ENCODE results near the gene MTA3.
A peak's percentile ranks its signal among the peaks of the same experiment; 100 is the strongest.
"Not testable (repeated sequence)": the region's sequence is repeated elsewhere in the genome, so short reads cannot be mapped to it uniquely, and the experiment has no call there.

The MTA3 gene

DNA sequence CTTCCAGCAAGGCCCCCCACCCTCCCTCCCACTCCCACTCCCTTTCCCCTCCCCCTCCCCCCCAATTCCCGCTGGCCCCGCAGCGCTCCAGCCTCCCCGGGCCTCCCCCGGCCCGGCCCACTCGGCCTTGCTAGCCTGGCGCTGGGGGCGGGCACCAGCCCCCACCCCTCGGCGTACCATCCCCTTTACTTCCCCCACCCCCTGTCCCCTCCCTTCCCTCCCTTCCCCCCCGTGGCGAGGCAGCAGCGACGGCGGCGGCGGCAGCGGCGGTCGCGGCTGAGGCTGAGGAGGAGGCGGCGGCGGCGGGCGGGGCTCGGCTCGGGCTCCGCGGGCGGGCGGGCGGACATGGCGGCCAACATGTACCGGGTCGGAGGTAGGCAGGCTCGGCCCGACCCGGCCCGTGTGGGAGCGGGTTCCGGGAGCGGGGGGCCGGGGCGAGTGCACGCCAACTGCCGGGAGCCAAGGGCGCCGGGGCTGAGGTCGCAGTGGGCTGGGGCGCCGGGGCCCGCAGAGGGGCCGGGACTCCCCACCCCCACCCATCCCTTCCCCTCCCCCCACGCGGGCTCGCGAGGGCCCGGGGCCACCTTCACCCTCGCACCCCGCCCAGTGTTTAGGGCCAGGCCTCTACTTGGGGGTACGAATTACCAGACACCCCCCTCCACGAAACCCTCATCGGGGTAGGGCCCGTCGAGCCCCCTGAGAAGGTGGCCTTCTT lies at the start of gene MTA3:
Gene MTA3, plus strand, starts transcription at position 232 of the 715 bp plus-strand sequence. Its CDS starts 114 bp downstream, at position 346.
- DNase-seq = peak; percentile 84

DNA sequence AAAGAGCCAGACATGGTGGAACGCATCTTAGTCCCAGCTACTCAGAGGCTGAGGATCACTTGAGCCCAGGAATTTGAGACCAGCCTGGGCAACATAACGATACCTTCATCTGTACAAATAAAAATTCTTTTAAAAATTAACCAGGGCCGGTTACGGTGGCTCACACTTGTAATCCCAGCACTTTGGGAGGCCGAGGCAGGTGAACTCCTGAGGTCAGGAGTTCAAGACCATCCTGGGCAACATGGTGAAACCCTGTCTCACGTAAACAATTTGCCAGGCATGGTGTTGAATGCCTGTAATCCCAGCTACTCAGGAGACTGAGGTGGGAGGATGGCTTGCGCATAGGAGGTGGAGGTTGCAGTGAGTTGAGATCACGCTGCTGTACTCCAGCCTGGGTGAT lies 48.8 kb upstream of the MTA3 start:
- no peak for DNase-seq

DNA sequence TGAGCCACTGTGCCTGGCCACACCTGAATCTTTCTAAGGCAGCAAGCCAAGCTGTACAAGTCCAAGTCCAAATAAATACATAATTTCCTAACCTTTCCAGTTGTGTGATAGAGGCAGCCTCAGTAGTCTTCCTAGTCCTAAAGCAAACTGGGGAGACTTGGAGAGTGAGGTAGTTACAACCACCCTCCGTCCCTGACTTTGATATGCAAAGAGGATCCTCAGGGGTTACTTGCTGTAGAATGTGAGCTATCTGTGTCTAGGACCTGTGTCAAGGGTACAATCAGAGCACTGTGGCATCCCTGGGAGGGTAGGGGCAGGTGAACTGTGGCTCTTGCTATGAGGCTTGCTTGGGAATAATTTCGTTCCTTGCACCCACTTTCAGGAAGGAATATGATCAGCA lies 46.4 kb upstream of the MTA3 start:
- DNase-seq = no peak

DNA sequence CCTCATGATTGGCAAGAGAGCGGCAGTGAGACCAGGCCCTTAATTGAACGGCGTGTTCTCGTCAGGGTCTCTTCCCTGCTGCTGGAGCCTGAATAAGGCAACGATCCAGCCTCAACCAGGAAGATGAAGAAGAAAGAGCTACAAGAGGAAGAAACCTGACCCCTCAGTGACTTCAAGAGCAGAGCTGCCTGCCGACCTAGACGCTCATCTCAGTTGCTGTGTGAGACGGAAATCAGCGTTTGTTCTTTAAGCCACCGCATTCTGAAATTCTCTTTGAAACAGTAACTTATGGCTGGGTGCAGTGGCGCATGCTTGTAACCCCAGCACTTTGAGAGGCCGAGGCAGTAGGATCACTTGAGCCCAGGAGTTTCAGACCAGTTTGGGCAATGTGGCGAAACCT lies 45.1 kb upstream of the MTA3 start:
- no peak for DNase-seq

DNA sequence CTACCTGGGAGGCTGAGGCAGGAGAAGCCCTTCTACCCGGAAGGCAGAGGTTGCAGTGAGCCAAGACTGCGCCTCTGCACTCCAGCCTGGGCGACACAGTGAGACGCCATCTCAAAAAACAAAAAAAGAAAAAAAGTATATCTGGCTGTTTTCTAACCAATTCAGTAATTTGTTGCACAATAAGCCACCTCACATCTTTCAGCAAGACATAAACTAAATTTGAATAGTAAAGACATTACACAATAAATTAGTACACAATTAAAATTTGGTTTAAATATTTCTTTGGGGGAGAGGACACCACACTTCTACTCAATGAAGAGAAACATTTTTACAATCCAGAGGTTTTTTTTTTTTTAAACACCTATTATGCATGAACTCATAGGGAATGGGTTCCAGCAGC lies 36.0 kb upstream of the MTA3 start:
- no peak for DNase-seq

DNA sequence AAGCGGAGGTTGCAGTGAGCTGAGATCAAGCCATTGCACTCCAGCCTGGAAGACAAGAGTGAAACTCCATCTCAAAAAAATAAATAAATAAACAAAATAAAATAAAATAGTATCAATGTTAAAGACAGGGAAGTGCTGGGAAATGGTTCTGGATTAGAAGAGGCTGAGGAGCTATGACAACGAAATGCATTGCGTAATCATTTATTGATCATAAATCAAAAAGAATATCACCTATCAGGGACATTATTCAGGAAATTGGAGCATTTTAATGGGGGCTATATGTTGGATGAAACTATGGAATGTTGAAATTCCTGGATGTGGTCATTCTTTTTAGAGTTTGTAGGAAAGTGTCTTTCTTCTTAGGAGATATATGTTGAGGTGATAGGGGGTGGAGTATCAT lies 30.9 kb upstream of the MTA3 start:
- no peak for DNase-seq

DNA sequence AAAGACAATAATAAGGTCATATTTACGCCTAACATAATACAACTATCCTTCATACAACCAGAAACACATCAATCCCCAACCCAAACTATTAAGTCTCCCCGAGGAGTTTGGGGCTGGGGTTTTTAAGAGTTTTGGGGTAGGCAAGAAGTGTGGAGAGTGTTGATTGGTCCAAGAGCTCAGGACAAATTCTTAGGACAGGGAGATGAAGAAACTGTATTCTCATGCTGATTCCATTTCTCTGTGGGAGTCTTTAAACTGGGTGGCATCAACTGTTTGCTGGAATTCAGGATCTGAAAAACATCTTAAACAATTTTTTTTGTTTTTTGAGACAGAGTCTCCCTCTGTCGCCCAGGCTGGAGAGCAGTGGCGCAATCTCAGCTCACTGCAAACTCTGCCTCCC lies 25.6 kb upstream of the MTA3 start:
- no peak for DNase-seq

DNA sequence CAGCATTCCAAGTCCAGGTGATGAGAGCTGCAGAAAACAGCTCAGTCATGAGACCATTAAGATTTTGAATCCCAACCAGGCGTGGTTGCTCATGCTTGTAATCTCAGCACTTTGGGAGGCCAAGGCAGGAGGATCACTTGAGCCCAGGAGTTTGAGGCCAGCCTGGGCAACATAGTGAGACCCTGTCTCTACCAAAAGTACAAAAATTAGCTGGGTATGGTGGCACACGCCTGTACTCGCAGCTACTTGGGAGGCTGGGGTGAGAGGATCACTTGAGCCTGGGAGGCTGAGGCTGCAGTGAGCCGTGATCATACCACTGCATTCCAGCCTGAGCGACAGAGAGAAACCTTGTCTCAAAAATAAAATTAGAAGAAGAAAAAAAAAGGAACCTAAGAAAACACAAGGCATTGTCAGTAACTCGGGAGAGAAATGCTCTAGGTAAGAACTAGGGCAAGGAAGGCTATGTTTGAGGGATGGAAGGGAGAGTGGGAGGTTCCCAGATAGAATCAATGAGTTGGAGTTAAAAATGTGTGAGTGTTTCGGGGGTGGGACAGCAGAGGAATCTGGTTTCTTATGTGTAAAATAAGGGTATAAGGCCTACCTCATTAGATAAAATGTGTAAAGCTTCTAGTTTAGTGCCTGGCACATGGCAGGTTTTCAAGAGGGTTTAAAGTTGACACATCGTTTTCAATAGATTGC lies 23.3 kb upstream of the MTA3 start:
- no peak for DNase-seq

DNA sequence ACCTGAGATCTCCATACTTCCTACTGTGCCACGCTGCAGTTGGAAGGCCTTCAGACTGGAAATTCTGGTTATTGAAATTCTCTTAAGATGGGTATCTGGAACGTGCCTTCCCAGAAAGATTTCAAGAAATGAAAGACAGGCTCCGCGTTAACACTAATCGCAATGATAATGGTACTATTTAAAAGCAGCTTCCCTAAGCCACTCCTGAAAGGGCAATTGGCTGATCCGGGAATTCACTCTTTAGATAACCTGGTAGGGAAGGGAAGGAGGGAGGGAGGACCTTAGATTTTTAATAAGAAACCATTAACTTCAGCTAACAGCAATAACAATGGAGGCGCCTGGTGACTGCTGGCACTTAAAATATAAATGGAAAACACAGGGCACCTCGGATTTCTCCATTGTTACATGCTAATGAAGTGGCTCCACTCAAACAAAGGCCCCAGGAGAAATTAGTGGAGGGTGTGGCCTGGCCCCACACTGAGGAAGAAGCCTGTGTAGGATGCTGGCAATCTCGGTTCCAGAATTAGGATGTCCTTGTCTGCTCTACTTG lies 22.5 kb upstream of the MTA3 start:
- DNase-seq = no peak

DNA sequence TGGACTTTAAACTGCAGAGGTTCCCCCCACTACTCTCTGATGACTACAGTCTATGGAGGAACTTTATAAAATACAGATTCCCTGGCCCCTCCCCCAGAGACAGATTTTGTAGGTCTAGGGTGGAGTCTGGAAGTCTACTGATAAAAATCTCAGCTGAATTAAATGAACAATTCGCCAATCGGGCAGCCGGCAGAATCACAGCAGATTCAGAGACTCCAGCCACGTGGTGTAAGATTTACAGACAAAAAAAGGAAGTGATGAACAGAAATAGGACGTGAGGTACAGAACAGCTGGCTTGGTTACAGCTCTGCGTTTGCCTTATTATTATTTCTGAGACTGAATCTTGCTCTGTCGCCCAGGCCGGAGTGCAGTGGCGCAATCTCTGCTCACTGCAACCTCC lies 21.4 kb upstream of the MTA3 start:
- DNase-seq = no peak

DNA sequence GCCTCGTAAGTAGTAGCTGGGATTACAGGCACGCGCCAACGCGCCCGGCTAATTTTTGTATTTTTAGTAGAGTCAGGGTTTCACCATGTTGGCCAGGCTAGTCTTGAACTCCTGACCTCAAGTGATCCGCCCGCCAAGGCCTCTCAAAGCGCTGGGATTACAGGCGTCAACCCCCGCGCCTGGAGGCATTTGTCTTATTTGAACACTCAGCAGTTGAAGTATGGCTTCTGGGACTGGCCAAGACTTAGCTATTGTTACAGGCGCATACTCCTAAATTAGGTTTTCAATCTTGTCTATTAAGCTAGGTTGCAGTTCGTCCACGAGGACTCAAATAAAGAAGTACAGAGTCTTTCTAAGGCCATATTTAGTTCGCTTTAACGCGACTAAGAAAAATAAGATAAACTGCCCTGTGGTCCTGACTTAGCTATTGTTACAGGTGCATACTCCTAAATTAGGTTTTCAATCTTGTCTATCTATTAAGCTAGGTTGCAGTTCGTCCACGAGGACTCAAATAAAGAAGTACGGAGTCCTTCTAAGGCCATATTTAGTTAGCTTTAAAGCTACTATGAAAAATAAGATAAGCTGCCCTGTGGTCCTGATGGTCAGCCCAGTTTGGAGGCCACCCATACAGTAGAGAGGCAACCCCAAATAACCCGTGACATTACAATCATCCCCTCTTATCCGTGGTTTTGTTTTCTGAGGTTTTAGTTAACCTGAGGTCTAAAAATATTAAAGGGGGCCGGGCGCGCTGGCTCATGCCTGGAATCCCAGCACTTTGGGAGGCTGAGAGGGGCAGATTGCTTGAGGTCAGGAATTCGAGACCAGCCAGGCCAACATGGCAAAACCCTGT lies 20.8 kb upstream of the MTA3 start:
- no peak for DNase-seq

DNA sequence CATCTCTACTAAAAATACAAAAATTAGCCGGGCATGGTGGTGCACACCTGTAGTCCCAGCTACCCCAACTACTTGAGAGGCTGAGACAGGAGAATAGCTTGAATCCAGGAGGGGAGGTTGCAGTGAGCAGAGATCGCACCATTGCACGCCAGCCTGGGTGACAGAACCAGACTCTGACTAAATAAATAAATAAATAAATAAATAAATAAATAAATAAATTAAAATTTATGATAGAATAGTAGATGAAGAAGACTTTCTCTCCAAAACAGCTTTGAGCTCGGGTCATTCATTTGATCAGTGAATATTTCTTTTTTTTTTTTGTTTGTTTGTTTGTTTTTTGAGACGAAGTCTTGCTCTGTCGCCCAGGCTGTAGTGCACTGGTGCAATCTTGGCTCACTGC lies 17.6 kb upstream of the MTA3 start:
- DNase-seq = no peak

DNA sequence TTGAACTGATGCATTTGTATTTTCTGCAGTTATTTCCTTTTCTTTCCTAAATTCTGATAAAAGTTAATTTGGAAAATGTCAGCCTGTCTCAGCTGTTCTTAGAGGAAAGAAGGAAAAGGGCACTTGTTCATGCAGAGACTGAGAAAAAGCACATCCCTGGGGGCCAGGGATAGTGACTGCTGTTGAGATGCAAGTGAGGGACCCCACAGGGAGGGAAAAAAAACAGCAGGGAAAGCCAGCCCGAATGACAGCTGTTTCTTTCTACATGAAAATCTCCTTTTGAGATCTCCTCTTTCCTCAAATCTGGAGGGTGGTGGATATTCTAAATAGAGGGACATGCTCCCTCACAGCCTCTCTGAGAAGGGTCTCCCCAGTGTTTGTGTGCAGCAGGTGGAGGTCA lies 14.0 kb upstream of the MTA3 start:
- DNase-seq = no peak

DNA sequence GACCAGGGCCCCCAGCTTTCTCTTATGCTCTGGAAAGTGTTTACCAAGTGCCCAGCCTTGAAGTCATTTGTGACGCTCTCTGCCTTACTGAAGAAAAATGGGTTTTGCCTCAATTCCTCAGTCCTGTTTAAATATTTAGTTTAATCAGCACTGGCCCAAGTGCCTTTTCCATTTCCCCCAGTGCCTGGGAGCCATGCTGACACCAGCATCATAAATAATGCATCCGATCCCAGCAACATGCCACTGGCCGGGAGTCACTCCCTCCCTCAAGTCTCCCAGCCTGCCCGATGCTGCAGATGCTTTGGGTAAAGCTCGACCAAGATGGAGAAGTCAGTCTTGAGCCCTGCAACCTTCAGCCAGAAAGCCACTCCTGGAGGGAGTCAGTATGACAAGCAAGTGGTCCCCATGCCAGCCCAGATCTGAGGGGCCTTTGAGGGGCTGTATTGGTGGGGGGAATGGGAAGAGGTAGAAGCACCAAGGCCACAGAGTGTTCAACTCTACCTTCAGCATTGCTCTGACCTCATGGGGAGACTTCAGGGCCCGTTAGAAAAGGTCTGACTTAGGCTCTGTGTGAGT lies 12.0 kb upstream of the MTA3 start:
- no peak for DNase-seq

DNA sequence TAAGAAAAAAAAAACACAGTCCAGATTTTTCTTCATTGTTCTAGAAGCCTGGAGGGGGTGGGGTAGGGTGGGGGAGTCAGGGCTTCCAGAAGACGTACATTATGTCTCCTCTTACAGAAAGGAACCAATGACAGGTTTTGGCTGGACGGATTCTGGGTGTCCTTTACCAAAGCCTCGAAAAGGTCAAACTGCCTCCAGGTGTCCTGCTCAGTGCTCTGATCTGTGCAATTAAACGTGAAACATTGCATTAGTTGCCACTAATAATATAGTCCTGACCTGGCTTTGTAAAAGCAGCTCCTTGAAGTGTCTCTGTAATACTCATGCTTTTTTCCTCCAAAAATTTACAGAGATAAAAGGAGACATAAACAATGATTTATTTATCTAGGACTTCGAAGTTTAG lies 11.1 kb upstream of the MTA3 start:
- no peak for DNase-seq

DNA sequence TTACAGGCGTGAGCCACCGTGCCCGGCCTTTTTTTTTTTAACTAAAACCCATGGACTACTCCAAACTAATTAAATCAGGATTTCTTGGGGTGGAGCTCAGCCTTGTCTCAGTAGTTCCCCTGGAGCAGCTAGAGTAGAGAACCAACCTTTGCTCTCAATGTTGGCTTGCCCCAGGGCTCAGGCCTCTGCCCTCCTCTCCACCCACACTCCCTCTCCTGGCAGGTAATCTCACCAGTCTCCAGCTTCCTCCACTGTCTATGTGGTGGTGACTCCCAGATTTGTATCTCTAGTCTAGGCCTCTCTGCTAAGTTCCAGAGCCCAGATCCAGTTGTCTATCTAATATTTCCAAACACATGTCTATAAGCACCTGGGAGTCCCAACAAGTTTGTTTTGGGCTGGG lies 9.6 kb upstream of the MTA3 start:
- no peak for DNase-seq

DNA sequence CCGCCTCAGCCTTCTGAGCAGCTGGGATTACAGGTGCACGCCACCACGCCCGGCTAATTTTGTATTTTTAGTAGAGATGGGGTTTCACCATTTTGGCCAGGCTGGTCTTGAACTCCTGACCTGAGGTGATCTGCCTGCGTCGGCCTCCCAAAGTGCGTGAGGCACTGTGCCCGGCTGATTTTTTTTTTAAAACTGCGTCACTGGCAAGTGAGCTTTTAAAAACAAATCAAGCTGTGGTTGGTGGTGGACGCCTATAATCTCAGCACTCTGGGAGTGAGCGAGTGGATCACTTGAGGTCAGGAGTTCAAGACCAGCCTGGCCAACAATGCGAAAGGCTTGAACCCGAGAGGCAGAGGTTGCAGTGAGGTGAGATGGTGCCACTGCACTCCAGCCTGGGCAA lies 8.3 kb upstream of the MTA3 start:
- not testable (repeated sequence) for DNase-seq

DNA sequence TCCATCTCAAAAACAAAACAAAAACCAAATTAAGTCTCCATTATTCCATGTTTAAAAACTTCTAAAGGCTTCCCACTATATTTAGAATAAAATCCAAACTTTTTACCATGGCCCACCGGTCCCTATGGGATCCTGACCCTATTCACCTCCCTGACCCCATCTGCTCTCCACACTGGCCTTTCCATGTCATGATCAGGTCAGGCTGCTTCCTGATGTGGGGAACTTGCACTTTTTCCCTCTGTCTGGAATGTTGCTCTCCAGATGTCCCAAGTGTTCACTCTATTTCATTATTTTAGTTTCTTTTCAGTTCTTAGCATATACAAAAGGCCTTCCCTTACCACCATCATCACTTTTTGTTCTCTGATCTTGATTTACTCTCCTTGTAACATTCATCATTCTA lies 7.5 kb upstream of the MTA3 start:
- no peak for DNase-seq

DNA sequence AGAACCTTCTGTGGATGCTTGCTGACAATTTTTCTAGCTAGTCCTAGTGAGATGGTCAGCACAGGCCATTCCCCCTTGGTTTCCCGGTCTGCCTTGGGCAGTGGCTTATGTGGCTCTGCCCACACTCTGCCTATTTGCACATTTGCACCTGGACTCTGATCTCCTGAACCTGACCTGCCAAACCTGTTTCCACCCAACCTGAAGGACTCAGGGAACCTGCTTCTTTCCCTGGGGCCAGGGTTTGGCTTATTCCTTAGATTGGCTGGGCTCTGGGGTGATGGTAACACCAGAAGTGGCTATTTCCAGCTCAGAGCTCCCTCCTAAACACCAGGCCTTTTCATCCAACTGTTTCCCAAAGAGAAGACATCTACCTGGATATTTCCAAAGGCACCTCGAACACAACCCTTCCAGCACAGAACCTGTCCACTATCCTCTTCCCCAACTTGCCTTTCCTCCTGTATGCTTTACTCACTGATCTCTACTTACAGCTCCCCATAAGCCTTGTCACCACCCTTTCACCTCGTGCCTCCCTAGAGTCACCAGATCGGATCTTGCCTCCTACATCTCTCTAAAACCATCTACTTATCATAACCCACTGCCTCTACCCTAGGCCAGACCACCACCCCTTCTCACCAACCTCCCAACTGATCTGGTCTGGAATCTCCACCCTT lies 5.8 kb upstream of the MTA3 start:
- no peak for DNase-seq

DNA sequence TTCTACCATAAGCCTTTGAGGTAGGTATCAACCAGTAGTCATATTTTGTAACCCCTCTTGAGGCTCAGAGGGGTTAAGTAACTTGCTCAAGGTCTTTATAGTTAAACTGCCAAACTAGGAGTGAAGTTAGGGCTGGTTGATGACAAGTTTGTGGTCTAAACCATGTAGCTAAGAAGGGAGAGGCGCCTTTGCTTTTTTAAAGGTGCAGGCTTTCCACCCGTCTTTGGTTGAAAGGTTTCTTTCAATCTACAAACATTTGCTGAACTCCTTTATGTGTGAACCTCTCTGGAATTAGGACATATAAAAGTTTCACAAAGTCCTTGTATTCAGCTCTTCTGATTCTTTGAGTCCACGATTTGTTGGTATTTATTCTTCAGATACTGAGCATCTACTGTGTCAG lies 2.4 kb upstream of the MTA3 start:
- DNase-seq = no peak

DNA sequence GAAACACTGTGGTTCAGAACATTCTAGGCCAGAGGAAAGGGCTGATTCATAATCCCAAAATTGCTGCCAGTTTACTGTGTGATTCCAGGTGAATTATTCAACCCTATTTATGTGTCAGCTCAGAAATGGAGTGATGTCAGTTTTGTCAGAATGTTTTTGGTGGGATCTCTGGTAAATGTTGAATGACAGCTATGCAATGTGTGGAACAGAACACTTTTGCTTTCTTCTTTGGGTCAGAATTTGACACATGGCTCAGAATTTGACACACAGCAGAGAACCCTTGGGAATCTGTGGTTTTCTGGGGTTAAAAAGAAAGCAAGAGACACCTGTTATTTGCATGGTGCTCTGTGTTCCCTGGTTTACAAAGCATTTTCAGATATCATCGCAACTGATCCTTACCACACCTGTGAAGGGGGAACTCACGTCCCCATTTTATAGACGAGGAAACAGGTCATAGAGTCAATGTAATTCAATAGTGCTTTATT lies 1.6 kb upstream of the MTA3 start:
- no peak for DNase-seq

DNA sequence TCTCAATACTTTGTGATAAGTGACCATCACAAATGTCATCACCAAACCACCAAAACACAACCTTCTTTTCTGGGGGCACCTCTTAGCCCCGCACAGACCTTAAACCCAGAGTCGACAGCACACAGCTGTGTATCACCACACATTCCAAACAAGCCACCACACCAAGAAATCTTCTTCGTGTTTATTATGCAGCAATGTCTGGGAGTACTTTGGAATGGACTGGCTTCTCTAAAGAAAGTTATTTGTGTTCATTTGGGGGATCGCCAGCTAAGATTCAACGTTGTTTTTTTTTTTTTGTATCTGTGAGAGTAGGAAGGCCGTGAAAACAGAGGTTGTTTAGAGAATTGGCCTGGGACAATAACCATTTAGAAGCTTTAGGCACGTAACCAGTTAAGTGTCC lies 1.1 kb upstream of the MTA3 start:
- no peak for DNase-seq
